Testis (tissue), 3 donors: ENCODE data around the gene BIRC7. TPM values are rescaled to one million over a fixed set of nuclear protein-coding genes. Genes with fewer than 3 reads are reported as not detected.
A peak's percentile ranks its signal among the peaks of the same experiment; 100 is the strongest.

Experiments used
- DNase-seq: peaks from one replicate; pipeline ENCODE4 v3.0.0-alpha.2; 2019
- H3K27ac ChIP-seq, 2 donors: fragments of 200-600 bp; sonication (generic); one replicate each; pipeline ENCODE4 v1.5.1; 2019
- H3K27me3 ChIP-seq: fragments of 200-600 bp; sonication (generic); one replicate; pipeline ENCODE4 v1.5.1; 2019
- H3K36me3 ChIP-seq: fragments of 200-600 bp; sonication (generic); one replicate; pipeline ENCODE4 v1.5.1; 2017; ENCODE audit warnings: low read depth; ENCODE audit errors: missing control alignments
- H3K4me1 ChIP-seq: fragments of 200-600 bp; sonication (generic); one replicate; pipeline ENCODE4 v1.5.1; 2019
- H3K4me3 ChIP-seq, 2 donors: fragments of 200-600 bp; sonication (generic); one replicate each; pipeline ENCODE4 v1.5.1; 2017 to 2019
- H3K9me3 ChIP-seq: fragments of 200-600 bp; sonication (generic); one replicate; pipeline ENCODE4 v1.5.1; 2017
- CTCF ChIP-seq, 3 experiments: fragments of 450-650 bp in 2 of 3; fragments of 200-600 bp in 1 of 3; sonication (generic) in 1 of 3; IDR thresholded peaks; one replicate each; pipeline ENCODE4 v1.5.1; 2016 to 2019; ENCODE audit warnings: antibody characterized with exemption in 3 of 3, mild to moderate bottlenecking in 2 of 3, moderate library complexity in 1 of 3
- POLR2A ChIP-seq: fragments of 450-650 bp; IDR thresholded peaks from one replicate; pipeline ENCODE4 v1.6.1; 2017; ENCODE audit warnings: antibody characterized with exemption, mild to moderate bottlenecking, moderate library complexity
- WGBS, 2 donors: methylation state at CpG; one replicate each; pipeline ENCODE4 v1.1.5; 2018; 5-methylcytosine and 5-hydroxymethylcytosine counted together
- intact Hi-C: fragments of 100-400 bp; cut with DNase I; formaldehyde crosslinking; loops from one replicate; pipeline ENCODE4 v1.15.1; 2023; ENCODE audit warnings: low total_unique reads
- polyA plus RNA-seq: library from polyadenylated mRNA; stranded (reverse); fragments of 350-450 nt; fragmentation: Illumina TruSeq; extraction: RNeasy Lipid Tissue Mini Kit (QIAGEN cat#74804); gene quantifications from one replicate; pipeline ENCODE4 v1.2.3, GENCODE V29; 2014; ENCODE audit warnings: low read depth, low replicate concordance; ENCODE audit not compliant: insufficient read depth
- total RNA-seq, 2 donors: library from RNA; depleted of rRNA; stranded (reverse); fragments of >200 nt; gene quantifications; one replicate each; pipeline ENCODE4 v1.2.3, GENCODE V29; 2016

BIRC7 gene
- total and polyA plus RNA-seq, 3 donors from 2014 or later: 0.24 to 0.33 (median 0.25) TPM

DNA sequence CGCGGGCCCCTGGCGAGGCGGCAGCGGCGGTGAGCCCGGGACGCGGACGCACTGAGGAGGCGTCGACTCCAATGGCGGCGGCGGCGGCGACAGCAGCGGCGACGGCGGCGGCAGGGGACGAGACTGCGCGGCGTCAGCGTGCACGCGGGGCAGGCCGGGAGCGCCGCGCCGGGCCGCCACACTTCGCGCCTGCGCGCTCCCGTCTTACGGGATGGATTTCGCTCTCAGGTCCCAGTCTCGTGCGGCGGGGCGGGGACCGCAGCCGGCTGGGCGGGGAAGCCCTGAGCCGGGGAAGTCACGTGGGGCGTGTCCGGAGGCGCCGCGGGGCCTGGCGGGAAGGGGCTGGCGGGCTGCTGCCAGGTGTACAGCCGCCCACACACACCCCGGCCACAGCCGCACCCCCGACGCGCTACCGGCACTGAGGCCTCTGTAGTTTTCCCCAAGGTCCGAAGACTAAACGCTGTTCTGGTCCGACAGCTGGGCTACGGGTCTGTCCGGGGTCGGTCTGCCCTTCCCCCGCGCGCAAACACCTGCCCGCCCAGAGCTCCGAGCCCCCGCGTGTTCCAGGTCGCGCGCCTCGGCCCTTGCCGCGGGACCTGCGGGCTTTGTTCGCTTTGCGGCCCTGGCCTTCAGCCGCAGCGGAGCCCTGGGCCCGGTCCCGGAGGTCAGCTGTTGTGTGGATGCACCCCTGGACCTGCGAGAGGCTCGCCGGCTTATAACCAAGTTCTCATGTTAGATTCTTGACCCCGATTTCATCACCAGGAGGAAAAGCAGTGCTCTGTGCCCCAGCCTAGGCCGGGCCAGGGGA, 19.5 kb upstream of the BIRC7 start, which contains the start of gene YTHDF1:
YTHDF1 (minus strand) TSS at position 91 of the 808 bp plus-strand sequence. CDS start 239 bp downstream, outside the sequence.
- H3K4me3 ChIP-seq: peak within 1 kb of the TSS; percentile 80 to 86
- H3K9me3 ChIP-seq: no peaks in the 10 kb centered on the region
- peaks cover 15% of the 10 kb centered on the region for H3K4me1 ChIP-seq
- TF ChIP-seq POLR2A (no peak), CTCF (IDR thresholded peaks at IDR 0.05) (peak in 1 of 3 experiments; percentile 22)
- 0 to 1% methylated on average over 2 to 41 of the region's 96 CpGs for WGBS, 2 donors
- DNase-seq: peak; percentile 96
- no peaks in the 10 kb centered on the region for H3K36me3 ChIP-seq
- peak within 1 kb of the TSS; percentile 75 to 84 for H3K27ac ChIP-seq
- intact Hi-C loops: no loop called here
- H3K27me3 ChIP-seq: no peaks in the 10 kb centered on the region

GRCh38 chr20:63216849-63217471, 18.7 kb upstream of the BIRC7 start:
- Histone ChIP-seq H3K27ac (peak overlapping the region; percentile 75 to 84), H3K4me3 (peak overlapping the region; percentile 77 to 86), H3K36me3 (no peaks in the 10 kb centered on the region), H3K27me3 (no peaks in the 10 kb centered on the region), H3K9me3 (no peaks in the 10 kb centered on the region), H3K4me1 (peaks cover 15% of the 10 kb centered on the region)
- intact Hi-C loops: no loop called here
- WGBS, 2 donors: 36 to 69% methylated on average over 8 to 13 of the region's 13 CpGs
- no peak for DNase-seq
- no peak for TF ChIP-seq POLR2A
- no peak for TF ChIP-seq CTCF (IDR thresholded peaks at IDR 0.05)

- no peak for DNase-seq
- Histone ChIP-seq H3K27ac (no peak overlapping the region), H3K9me3 (no peaks in the 10 kb centered on the region), H3K4me3 (no peak overlapping the region), H3K27me3 (no peaks in the 10 kb centered on the region), H3K4me1 (peaks cover 15% of the 10 kb centered on the region), H3K36me3 (no peaks in the 10 kb centered on the region)
- TF ChIP-seq CTCF (IDR thresholded peaks at IDR 0.05): no peak
- TF ChIP-seq POLR2A: no peak
- intact Hi-C loops: no loop called here
- 82% methylated on average over 7 of the region's 7 CpGs; no CpG with 5 or more reads in 1 of the 2 donors for WGBS, 2 donors
These were observed 18.0 kb upstream of the BIRC7 start for GRCh38 chr20:63217706-63218105.

DNA sequence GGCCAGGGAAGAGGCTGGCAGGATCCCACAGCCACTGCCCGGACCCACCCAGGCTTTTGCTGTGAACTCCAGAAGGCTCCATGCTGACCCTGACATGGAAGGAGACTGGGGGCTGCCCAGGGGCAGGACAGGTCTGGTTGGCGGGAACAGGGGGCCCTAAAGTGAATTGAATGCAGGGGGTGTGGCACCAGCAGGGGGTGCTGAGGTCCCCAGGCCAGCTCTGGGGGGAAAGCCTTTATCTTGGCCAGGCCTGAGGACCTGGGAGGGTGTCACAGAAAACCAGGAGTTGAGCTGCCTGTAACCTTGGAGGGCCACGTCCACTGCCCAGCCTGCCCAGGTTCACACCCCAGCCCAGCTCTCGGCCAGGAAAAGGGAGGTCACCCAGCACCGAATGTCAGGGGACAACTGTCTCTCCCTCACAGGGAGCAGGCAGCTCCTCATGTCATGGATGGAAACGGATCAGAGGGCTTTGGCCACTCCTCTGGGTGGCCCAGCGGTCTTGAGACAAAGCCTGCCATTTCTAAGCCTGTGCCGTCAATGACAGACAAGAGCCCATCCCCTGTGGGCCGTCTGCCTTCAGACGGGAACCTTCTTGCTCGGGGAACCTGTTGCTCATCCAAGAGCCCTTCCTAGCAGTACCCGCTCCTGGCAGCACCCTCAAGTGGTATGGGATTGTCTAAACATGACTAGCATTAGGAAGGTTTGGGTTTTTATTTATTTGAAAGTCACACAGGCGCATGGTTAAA, 16.8 kb upstream of the BIRC7 start:
- no peak for DNase-seq
- H3K27me3 ChIP-seq: no peaks in the 10 kb centered on the region
- H3K4me1 ChIP-seq: peaks cover 15% of the 10 kb centered on the region
- no peak overlapping the region for H3K27ac ChIP-seq
- TF ChIP-seq CTCF (IDR thresholded peaks at IDR 0.05): no peak
- TF ChIP-seq POLR2A: no peak
- H3K36me3 ChIP-seq: no peaks in the 10 kb centered on the region
- intact Hi-C loops: no loop called here
- 82 to 87% methylated on average over 10 to 13 of the region's 13 CpGs for WGBS, 2 donors
- no peaks in the 10 kb centered on the region for H3K9me3 ChIP-seq
- no peak overlapping the region for H3K4me3 ChIP-seq
